WTC11 (cell line): Measurements from ENCODE around the gene BICD1.

Source experiments
- E2F5 ChIP-seq: sonication (generic); formaldehyde crosslinking; IDR thresholded peaks from 2 replicates; pipeline ENCODE4 v1.8.1; 2022; ENCODE audit warnings: mild to moderate bottlenecking, moderate library complexity, missing genetic modification reagents
- FOXJ3 ChIP-seq: sonication (generic); formaldehyde crosslinking; IDR thresholded peaks from 2 replicates; pipeline ENCODE4 v1.9.0; 2021; ENCODE audit warnings: missing genetic modification reagents, mild to moderate bottlenecking, borderline replicate concordance
- FOXK1 ChIP-seq: sonication (generic); formaldehyde crosslinking; IDR thresholded peaks from 2 replicates; pipeline ENCODE4 v1.8.0; 2022; ENCODE audit warnings: mild to moderate bottlenecking, moderate library complexity, missing genetic modification reagents
- MAX ChIP-seq: sonication (generic); formaldehyde crosslinking; IDR thresholded peaks from 2 replicates; pipeline ENCODE4 v1.8.0; 2022; ENCODE audit warnings: mild to moderate bottlenecking, missing genetic modification reagents
- TCF7 ChIP-seq: sonication (generic); formaldehyde crosslinking; IDR thresholded peaks from 2 replicates; pipeline ENCODE4 v1.8.0; 2022; ENCODE audit warnings: mild to moderate bottlenecking, low read depth, missing genetic modification reagents, moderate library complexity

GRCh38 chr12:32107359-32108267 is 966 bp downstream of the BICD1 start:
- TF ChIP-seq TCF7 (no peak), FOXK1 (no peak), FOXJ3 (CRISPR knock-in tag) (no peak), E2F5 (CRISPR knock-in tag) (no peak), MAX (CRISPR knock-in tag) (no peak)
